GM12878 (cell line): Measurements from ENCODE around the gene DLEC1. TPM values are rescaled to one million over a fixed set of nuclear protein-coding genes. Genes with fewer than 3 reads are reported as not detected.

ENCODE experiments used
- ATAC-seq: fragments of 200-7000 bp; cut with Tn5 transposase; 3 replicates; pipeline ENCODE4 v1.9.1; 2020; ENCODE audit warnings: mild to moderate bottlenecking, moderate library complexity
- BruUV-seq: library from RNA; stranded (reverse); fragments of 400-500 nt; replicated peaks from 2 replicates; lab custom pipeline; 2021; lab: Mats Ljungman, UMichigan
- CTCF ChIA-PET: fragments of 300-600 bp; sonication (Branson Sonifier 250); formaldehyde crosslinking; extraction: SDS; loops from one replicate; lab custom pipeline; 2021; ENCODE audit warnings: inconsistent platforms; lab: Yijun Ruan, JAX
- POLR2A ChIA-PET: fragments of 350-600 bp; formaldehyde crosslinking; extraction: SDS; loops from one replicate; lab custom pipeline; 2021; ENCODE audit warnings: inconsistent platforms; lab: Charles Lee
- RAD21 ChIA-PET: fragments of 300-600 bp; sonication (Branson Sonifier 250); formaldehyde crosslinking; loops from one replicate; lab custom pipeline; 2023; ENCODE audit warnings: antibody characterized with exemption; ENCODE audit not compliant: unreplicated experiment; lab: Charles Lee
- SMC1A ChIA-PET: fragments of 300-600 bp; sonication (Branson Sonifier 250); formaldehyde crosslinking; loops from one replicate; lab custom pipeline; 2023; ENCODE audit not compliant: unreplicated experiment, uncharacterized antibody; lab: Charles Lee
- DNase-seq: peaks from one replicate; pipeline ENCODE4 v3.0.0-alpha.2; 2011; ENCODE audit warnings: low read depth, low spot score
- FAIRE-seq: peaks from 3 replicates; lab custom pipeline; 2011; peaks lifted over from hg19 to GRCh38; lab: Jason Lieb, UNC
- H2AFZ ChIP-seq: 2 replicates; pipeline ENCODE4 v1.6.0; 2011; ENCODE audit warnings: low read depth, low read length, control low read depth; ENCODE audit not compliant: control insufficient read depth
- H3K27ac ChIP-seq: 2 replicates; pipeline ENCODE4 v1.5.1; 2011; ENCODE audit warnings: control low read depth; ENCODE audit not compliant: control insufficient read depth, insufficient read depth
- H3K27me3 ChIP-seq, 2 experiments: replicated peaks in 1 of 2; 2 replicates each; pipeline versions ENCODE4 v1.6.0 to v1.6.1; 2011; ENCODE audit warnings: low read length in 1 of 2; ENCODE audit not compliant: control insufficient read depth in 2 of 2, insufficient read depth in 2 of 2
- H3K36me3 ChIP-seq, 2 experiments: 2 replicates each; pipeline ENCODE4 v1.5.1; 2011; ENCODE audit warnings: low read length in 1 of 2; ENCODE audit not compliant: control insufficient read depth in 2 of 2, insufficient read depth in 2 of 2
- H3K4me1 ChIP-seq: 2 replicates; pipeline ENCODE4 v1.6.1; 2011; ENCODE audit warnings: mild to moderate bottlenecking, low read length, moderate library complexity, mixed read lengths; ENCODE audit not compliant: control insufficient read depth, insufficient read depth
- H3K4me2 ChIP-seq: 2 replicates; pipeline ENCODE4 v1.6.0; 2011; ENCODE audit warnings: control low read depth; ENCODE audit not compliant: control insufficient read depth, insufficient read depth
- H3K4me3 ChIP-seq: fragments of 200-600 bp; sonication (generic); 2 replicates; pipeline ENCODE4 v1.5.1; 2016
- H3K79me2 ChIP-seq: 2 replicates; pipeline ENCODE4 v1.6.0; 2011; ENCODE audit warnings: low read length; ENCODE audit not compliant: control insufficient read depth, insufficient read depth
- H3K9ac ChIP-seq: 2 replicates; pipeline ENCODE4 v1.8.0; 2011; ENCODE audit warnings: low read length, control low read depth, mixed read lengths; ENCODE audit not compliant: control insufficient read depth, insufficient read depth
- H3K9me3 ChIP-seq: replicated peaks from 3 replicates; pipeline ENCODE4 v1.5.1; 2011; ENCODE audit warnings: mild to moderate bottlenecking, low read length; ENCODE audit not compliant: control insufficient read depth, insufficient read depth
- H4K20me1 ChIP-seq: 2 replicates; pipeline ENCODE4 v1.6.0; 2011; ENCODE audit not compliant: control insufficient read depth, insufficient read depth
- BMI1 ChIP-seq: fragments of 450-650 bp; IDR thresholded peaks from 2 replicates; pipeline ENCODE4 v1.6.1; 2016; ENCODE audit warnings: mild to moderate bottlenecking, moderate library complexity, borderline replicate concordance
- ESRRA ChIP-seq: IDR thresholded peaks from 2 replicates; pipeline ENCODE4 v1.6.1; 2012; ENCODE audit warnings: mild to moderate bottlenecking, low read length, improper control_type of control experiment
- ETV6 ChIP-seq, 2 experiments: fragments of 450-650 bp in 1 of 2; IDR thresholded peaks in 1 of 2; conservative IDR thresholded peaks in 1 of 2; 2 replicates each; pipeline ENCODE4 v1.6.1; 2014; ENCODE audit warnings: antibody characterized with exemption in 1 of 2, borderline replicate concordance in 1 of 2, low read depth in 1 of 2, mild to moderate bottlenecking in 1 of 2, moderate library complexity in 1 of 2
- POU2F2 ChIP-seq: IDR thresholded peaks from 3 replicates; pipeline ENCODE4 v1.6.1; 2011; ENCODE audit warnings: low read depth, mild to moderate bottlenecking, low read length, borderline replicate concordance
- RFX5 ChIP-seq: IDR thresholded peaks from 2 replicates; pipeline ENCODE4 v1.6.1; 2011; ENCODE audit warnings: low read depth, low read length, improper control_type of control experiment
- SUZ12 ChIP-seq: fragments of 200-600 bp; sonication (generic); IDR thresholded peaks from one replicate; pipeline ENCODE4 v1.6.1; 2018; ENCODE audit warnings: antibody characterized with exemption, mild to moderate bottlenecking; ENCODE audit not compliant: unreplicated experiment
- TAF1 ChIP-seq: IDR thresholded peaks from 2 replicates; pipeline ENCODE4 v1.6.1; 2011; ENCODE audit warnings: mild to moderate bottlenecking, low read depth, low read length, borderline replicate concordance
- TARDBP ChIP-seq: IDR thresholded peaks from 2 replicates; pipeline ENCODE4 v1.6.1; 2016; ENCODE audit warnings: borderline replicate concordance
- TBL1XR1 ChIP-seq: IDR thresholded peaks from 2 replicates; pipeline ENCODE4 v1.6.1; 2012; ENCODE audit warnings: low read depth, low read length, improper control_type of control experiment
- WGBS: methylation state at CpG from one replicate; pipeline ENCODE4 v1.1.6; 2016; ENCODE audit warnings: low lambda C conversion rate; ENCODE audit not compliant: insufficient replicate concordance, insufficient coverage; ENCODE audit errors: missing lambda C conversion rate; 5-methylcytosine and 5-hydroxymethylcytosine counted together
- in situ Hi-C: fragments of 300-500 bp; cut with MboI; formaldehyde crosslinking; loops from 9 replicates; pipeline ENCODE4 v1.14.3; 2018; ENCODE audit warnings: mixed read lengths
- intact Hi-C: fragments of 100-400 bp; cut with micrococcal nuclease; formaldehyde crosslinking; loops from one replicate; pipeline ENCODE4 v1.14.2; 2022; ENCODE audit not compliant: unreplicated experiment
- polyA plus RNA-seq, 11 experiments: library from polyadenylated mRNA; depleted of rRNA in 4 of 11; unstranded in 6 of 11; stranded (reverse) in 5 of 11; fragments of >200 nt; fragmentation: Nextera tagmentation in 4 of 11; fragmentation: Illumina TruSeq in 1 of 11; extraction: Ambion mirVana in 4 of 11; extraction: Trizol in 1 of 11; gene quantifications; 1 replicate in 1 of 11; 2 replicates in 10 of 11; pipeline versions ENCODE4 v1.2.1 to v1.2.3, GENCODE V29; 2011 to 2016; ENCODE audit warnings: inconsistent platforms in 2 of 11, missing spikeins in 2 of 11, low read depth in 1 of 11
- total RNA-seq, 4 experiments: library from RNA; depleted of rRNA in 3 of 4; stranded (reverse); fragments of >200 nt in 3 of 4; fragmentation: Illumina TruSeq in 1 of 4; extraction: Trizol in 1 of 4; gene quantifications; 2 replicates each; pipeline versions ENCODE4 v1.2.1 to v1.2.3, GENCODE V29; 2013 to 2021
- TF ChIP-seq, protein P1 (sequence below): IDR thresholded peaks from 2 replicates; pipeline ENCODE4 v1.6.1; 2011; ENCODE audit warnings: low read depth, low read length, improper control_type of control experiment, borderline replicate concordance
- TF ChIP-seq, protein P2 (sequence below): IDR thresholded peaks from 2 replicates; pipeline ENCODE4 v1.6.1; 2012; ENCODE audit warnings: low read length, inconsistent platforms
- TF ChIP-seq, protein P3 (sequence below): fragments of 450-650 bp; IDR thresholded peaks from 2 replicates; pipeline ENCODE4 v1.6.1; 2018; ENCODE audit warnings: borderline replicate concordance, mild to moderate bottlenecking; ENCODE audit not compliant: partially characterized antibody
- TF ChIP-seq, protein P4 (sequence below): fragments of 450-650 bp; IDR thresholded peaks from 2 replicates; pipeline ENCODE4 v1.6.1; 2018; ENCODE audit warnings: mild to moderate bottlenecking, low read depth, moderate library complexity; ENCODE audit not compliant: partially characterized antibody

Gene DLEC1
- total and polyA plus RNA-seq, 10 of the 15 experiments (the other 5 are each of a cell fraction or from before 2014, with no cell fraction given): 0.03 to 0.29 (median 0.07) TPM; not detected in 3

DNA sequence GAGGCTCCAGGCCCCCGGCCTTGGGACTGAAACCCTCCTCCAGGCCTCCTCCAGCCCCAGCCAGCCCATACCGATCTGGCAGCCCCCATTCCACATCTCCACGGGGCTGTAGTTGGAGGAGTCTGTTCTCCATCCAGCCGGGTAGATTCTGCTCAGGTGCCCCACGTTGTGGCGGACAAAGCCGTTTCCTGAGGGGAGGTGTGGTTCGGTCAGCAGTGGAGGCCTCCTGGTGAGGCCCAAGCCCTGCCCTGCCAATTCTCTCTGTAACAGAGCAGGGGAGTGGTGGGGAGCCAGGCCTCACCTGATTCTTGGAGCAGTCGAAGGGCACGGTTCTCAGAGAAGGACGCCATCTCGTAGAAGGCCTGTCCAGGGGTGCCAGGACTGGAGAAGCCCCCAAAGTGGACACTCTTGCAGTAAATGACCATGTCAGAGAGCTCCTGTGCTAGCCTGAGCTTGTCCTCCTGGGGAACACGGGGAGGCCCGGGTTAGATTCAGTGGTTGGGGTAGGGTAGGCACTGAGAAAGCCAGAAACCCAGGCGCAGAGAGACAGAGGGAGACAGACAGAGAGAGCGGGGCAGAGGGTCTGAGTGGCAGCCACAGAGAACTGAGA, 29.9 kb upstream of the DLEC1 start (continued):
- TF ChIP-seq SUZ12 (no peak), TBL1XR1 (no peak), ESRRA (no peak)
- TF ChIP-seq, protein P1, sequence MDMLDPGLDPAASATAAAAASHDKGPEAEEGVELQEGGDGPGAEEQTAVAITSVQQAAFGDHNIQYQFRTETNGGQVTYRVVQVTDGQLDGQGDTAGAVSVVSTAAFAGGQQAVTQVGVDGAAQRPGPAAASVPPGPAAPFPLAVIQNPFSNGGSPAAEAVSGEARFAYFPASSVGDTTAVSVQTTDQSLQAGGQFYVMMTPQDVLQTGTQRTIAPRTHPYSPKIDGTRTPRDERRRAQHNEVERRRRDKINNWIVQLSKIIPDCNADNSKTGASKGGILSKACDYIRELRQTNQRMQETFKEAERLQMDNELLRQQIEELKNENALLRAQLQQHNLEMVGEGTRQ: no peak

GRCh38 chr3:38009807-38010591, 29.0 kb upstream of the DLEC1 start:
- FAIRE-seq (no peak), DNase-seq (no peak), ATAC-seq (no peak)
- ChIA-PET RAD21 (no interaction called here), POLR2A (no interaction called here), CTCF (interaction anchor here (1.0 to 1.2 kb wide), 2 partner anchors 10 to 40 kb away, joined by 3 read pairs; no protein-coding TSS in a partner anchor), SMC1A (no interaction called here)
- no peak overlapping the region for H2AFZ ChIP-seq
- H3K9ac ChIP-seq: no peak overlapping the region
- H3K79me2 ChIP-seq: no peaks in the 10 kb centered on the region
- no peaks in the 10 kb centered on the region for H4K20me1 ChIP-seq
- no peak overlapping the region for H3K4me2 ChIP-seq
- intact Hi-C loops (no loop called here), in situ Hi-C loops (no loop called here)
- BruUV-seq: no TSS peak
- H3K9me3 ChIP-seq: no peaks in the 10 kb centered on the region
- no peaks in the 10 kb centered on the region for H3K27me3 ChIP-seq
- no peaks in the 10 kb centered on the region; the same call in 1 of the 2 replicates for H3K4me1 ChIP-seq
- no peak overlapping the region for H3K4me3 ChIP-seq
- WGBS: 73% methylated on average over 27 of the region's 27 CpGs
- no peak overlapping the region for H3K27ac ChIP-seq
- H3K36me3 ChIP-seq: no peaks in the 10 kb centered on the region; a peak in 2 of 4 replicates
- TF ChIP-seq ETV6 (conservative IDR thresholded peaks at IDR 0.05 in 1 of 2, IDR thresholded peaks at IDR 0.05 in 1 of 2; ENCODE audit: borderline replicate concordance in 1 of 2, low read depth in 1 of 2) (no peak), RFX5 (no peak), BMI1 (no peak), TAF1 (no peak), TARDBP (no peak), POU2F2 (no peak)
- TF ChIP-seq, protein P2, sequence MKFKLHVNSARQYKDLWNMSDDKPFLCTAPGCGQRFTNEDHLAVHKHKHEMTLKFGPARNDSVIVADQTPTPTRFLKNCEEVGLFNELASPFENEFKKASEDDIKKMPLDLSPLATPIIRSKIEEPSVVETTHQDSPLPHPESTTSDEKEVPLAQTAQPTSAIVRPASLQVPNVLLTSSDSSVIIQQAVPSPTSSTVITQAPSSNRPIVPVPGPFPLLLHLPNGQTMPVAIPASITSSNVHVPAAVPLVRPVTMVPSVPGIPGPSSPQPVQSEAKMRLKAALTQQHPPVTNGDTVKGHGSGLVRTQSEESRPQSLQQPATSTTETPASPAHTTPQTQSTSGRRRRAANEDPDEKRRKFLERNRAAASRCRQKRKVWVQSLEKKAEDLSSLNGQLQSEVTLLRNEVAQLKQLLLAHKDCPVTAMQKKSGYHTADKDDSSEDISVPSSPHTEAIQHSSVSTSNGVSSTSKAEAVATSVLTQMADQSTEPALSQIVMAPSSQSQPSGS: no peak
- TF ChIP-seq, protein P3, sequence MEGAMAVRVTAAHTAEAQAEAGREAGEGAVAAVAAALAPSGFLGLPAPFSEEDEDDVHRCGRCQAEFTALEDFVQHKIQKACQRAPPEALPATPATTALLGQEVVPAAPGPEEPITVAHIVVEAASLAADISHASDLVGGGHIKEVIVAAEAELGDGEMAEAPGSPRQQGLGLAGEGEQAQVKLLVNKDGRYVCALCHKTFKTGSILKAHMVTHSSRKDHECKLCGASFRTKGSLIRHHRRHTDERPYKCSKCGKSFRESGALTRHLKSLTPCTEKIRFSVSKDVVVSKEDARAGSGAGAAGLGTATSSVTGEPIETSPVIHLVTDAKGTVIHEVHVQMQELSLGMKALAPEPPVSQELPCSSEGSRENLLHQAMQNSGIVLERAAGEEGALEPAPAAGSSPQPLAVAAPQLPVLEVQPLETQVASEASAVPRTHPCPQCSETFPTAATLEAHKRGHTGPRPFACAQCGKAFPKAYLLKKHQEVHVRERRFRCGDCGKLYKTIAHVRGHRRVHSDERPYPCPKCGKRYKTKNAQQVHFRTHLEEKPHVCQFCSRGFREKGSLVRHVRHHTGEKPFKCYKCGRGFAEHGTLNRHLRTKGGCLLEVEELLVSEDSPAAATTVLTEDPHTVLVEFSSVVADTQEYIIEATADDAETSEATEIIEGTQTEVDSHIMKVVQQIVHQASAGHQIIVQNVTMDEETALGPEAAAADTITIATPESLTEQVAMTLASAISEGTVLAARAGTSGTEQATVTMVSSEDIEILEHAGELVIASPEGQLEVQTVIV: no peak
- TF ChIP-seq, protein P4, sequence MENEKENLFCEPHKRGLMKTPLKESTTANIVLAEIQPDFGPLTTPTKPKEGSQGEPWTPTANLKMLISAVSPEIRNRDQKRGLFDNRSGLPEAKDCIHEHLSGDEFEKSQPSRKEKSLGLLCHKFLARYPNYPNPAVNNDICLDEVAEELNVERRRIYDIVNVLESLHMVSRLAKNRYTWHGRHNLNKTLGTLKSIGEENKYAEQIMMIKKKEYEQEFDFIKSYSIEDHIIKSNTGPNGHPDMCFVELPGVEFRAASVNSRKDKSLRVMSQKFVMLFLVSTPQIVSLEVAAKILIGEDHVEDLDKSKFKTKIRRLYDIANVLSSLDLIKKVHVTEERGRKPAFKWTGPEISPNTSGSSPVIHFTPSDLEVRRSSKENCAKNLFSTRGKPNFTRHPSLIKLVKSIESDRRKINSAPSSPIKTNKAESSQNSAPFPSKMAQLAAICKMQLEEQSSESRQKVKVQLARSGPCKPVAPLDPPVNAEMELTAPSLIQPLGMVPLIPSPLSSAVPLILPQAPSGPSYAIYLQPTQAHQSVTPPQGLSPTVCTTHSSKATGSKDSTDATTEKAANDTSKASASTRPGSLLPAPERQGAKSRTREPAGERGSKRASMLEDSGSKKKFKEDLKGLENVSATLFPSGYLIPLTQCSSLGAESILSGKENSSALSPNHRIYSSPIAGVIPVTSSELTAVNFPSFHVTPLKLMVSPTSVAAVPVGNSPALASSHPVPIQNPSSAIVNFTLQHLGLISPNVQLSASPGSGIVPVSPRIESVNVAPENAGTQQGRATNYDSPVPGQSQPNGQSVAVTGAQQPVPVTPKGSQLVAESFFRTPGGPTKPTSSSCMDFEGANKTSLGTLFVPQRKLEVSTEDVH: no peak
